Measurements from ENCODE around the gene TMEM40.

TMEM40 gene

DNA sequence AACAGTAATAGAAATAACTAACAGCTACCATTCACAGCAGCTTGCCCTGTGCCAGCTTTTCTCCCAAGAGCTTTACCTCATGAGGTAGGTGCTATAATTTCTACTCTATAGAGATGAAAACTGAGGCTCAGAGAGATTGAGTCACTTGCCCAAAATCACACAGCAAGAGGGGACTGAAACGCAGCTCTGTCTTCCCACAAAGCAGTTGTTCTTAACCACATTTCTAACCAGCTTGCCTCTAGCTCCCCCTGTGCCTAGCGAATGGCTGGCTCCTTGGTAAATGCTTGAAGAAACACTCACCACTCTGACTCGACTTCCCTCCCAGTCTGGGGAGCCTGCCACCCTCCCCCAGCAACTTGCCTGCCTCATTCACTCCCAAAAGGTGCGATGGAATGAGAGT, 15.6 kb upstream of the TMEM40 start:
- Histone ChIP-seq H3K4me3 (ENCODE audit: low read depth, low read length) (no peak overlapping the region), H3K27ac (ENCODE audit: extremely low read depth, low read depth, low read length) (no peak overlapping the region), H3K36me3 (ENCODE audit: control insufficient read depth in 2 of 2, insufficient read depth in 1 of 2, low read length in 2 of 2) (no peaks in the 10 kb centered on the region), H3K4me1 (ENCODE audit: control insufficient read depth, insufficient read depth, low read length) (no peaks in the 10 kb centered on the region), H3K9me3 (ENCODE audit: control insufficient read depth, insufficient read depth, low read depth, low read length) (no peaks in the 10 kb centered on the region)
- ChIA-PET CTCF (interaction anchor here (0.5 kb wide), 1 partner anchor 1439 kb away, joined by 3 read pairs; no protein-coding TSS in a partner anchor), POLR2A (interaction anchor here (0.8 kb wide), 1 partner anchor 22 kb away, joined by 3 read pairs; the partner anchor contains the start of gene CAND2)
- TF ChIP-seq ZNF501 (tag by site-specific recombination; IDR thresholded peaks at IDR 0.05), result no peak
- no peak for TF ChIP-seq ZNF658 (tag by site-specific recombination; IDR thresholded peaks at IDR 0.05)

DNA sequence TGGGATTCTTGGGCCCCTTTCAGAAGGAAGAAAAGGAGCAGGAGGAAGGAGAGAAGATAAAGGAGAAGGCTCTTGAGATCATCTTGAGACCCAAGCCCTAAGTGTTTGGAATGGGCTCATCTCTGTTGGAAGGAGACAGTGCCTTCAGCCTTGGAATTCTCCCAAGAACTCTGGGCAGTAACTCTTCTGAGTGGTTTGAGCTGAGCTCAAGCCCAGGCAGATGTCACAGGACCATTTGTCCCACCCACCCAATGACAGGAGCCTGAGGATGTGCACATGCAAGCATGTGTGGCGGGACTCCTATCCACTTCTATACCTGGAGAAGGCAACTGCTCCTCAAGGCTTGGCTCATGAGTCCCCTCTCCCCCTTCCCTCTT, 14.6 kb upstream of the TMEM40 start:
- Histone ChIP-seq H3K4me3 (ENCODE audit: low read depth, low read length) (no peak overlapping the region), H3K9me3 (ENCODE audit: control insufficient read depth, insufficient read depth, low read depth, low read length) (no peaks in the 10 kb centered on the region), H3K36me3 (ENCODE audit: control insufficient read depth in 2 of 2, insufficient read depth in 1 of 2, low read length in 2 of 2) (no peaks in the 10 kb centered on the region), H3K4me1 (ENCODE audit: control insufficient read depth, insufficient read depth, low read length) (no peaks in the 10 kb centered on the region), H3K27ac (ENCODE audit: extremely low read depth, low read depth, low read length) (no peak overlapping the region)
- TF ChIP-seq MEIS1 (CRISPR knock-in tag; IDR thresholded peaks at IDR 0.05; ENCODE audit: borderline replicate concordance), result no peak
- TF ChIP-seq, protein P1, sequence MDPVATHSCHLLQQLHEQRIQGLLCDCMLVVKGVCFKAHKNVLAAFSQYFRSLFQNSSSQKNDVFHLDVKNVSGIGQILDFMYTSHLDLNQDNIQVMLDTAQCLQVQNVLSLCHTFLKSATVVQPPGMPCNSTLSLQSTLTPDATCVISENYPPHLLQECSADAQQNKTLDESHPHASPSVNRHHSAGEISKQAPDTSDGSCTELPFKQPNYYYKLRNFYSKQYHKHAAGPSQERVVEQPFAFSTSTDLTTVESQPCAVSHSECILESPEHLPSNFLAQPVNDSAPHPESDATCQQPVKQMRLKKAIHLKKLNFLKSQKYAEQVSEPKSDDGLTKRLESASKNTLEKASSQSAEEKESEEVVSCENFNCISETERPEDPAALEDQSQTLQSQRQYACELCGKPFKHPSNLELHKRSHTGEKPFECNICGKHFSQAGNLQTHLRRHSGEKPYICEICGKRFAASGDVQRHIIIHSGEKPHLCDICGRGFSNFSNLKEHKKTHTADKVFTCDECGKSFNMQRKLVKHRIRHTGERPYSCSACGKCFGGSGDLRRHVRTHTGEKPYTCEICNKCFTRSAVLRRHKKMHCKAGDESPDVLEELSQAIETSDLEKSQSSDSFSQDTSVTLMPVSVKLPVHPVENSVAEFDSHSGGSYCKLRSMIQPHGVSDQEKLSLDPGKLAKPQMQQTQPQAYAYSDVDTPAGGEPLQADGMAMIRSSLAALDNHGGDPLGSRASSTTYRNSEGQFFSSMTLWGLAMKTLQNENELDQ (tag by site-specific recombination; IDR thresholded peaks at IDR 0.05; ENCODE audit: low read depth), result no peak
- no peak for TF ChIP-seq TCF7L2 (IDR thresholded peaks at IDR 0.05; ENCODE audit: borderline replicate concordance, low read depth, low read length)
- no peak for TF ChIP-seq ZNF292 (tag by site-specific recombination; IDR thresholded peaks at IDR 0.05; ENCODE audit: borderline replicate concordance, low read depth)
- TF ChIP-seq ZNF280D (tag by site-specific recombination; IDR thresholded peaks at IDR 0.05), result no peak
- no peak for TF ChIP-seq KLF9 (tag by site-specific recombination; IDR thresholded peaks at IDR 0.05; ENCODE audit: low read depth)
- no peak for TF ChIP-seq MYNN (tag by site-specific recombination; IDR thresholded peaks at IDR 0.05; ENCODE audit: borderline replicate concordance)
- no peak for TF ChIP-seq ZIC2 (tag by site-specific recombination; IDR thresholded peaks at IDR 0.05)
- TF ChIP-seq GLI4 (tag by site-specific recombination; IDR thresholded peaks at IDR 0.05), result no peak
- no peak for TF ChIP-seq ZFP37 (tag by site-specific recombination; IDR thresholded peaks at IDR 0.05)
- TF ChIP-seq ZNF600 (tag by site-specific recombination; IDR thresholded peaks at IDR 0.05), result no peak
- no peak for TF ChIP-seq ZNF549 (tag by site-specific recombination; IDR thresholded peaks at IDR 0.05)
- no peak for TF ChIP-seq ZNF202 (tag by site-specific recombination; IDR thresholded peaks at IDR 0.05; ENCODE audit: borderline replicate concordance)
- no peak for TF ChIP-seq OVOL3 (tag by site-specific recombination; IDR thresholded peaks at IDR 0.05)
- ChIA-PET CTCF (interaction anchor here (1.1 kb wide), 1 partner anchor 14 kb away, joined by 3 read pairs; no protein-coding TSS in a partner anchor), POLR2A (no interaction called here)

- TF ChIP-seq ZNF366 (tag by site-specific recombination; conservative IDR thresholded peaks at IDR 0.05), result peak; percentile 80
- TF ChIP-seq BCL11B (tag by site-specific recombination; IDR thresholded peaks at IDR 0.05; ENCODE audit: low read depth), result no peak
- peak; percentile 80 for TF ChIP-seq ZNF398 (tag by site-specific recombination; IDR thresholded peaks at IDR 0.05)
- Histone ChIP-seq H3K36me3 (ENCODE audit: control insufficient read depth in 2 of 2, insufficient read depth in 1 of 2, low read length in 2 of 2) (no peaks in the 10 kb centered on the region), H3K9me3 (ENCODE audit: control insufficient read depth, insufficient read depth, low read depth, low read length) (no peaks in the 10 kb centered on the region), H3K27ac (ENCODE audit: extremely low read depth, low read depth, low read length) (no peak overlapping the region), H3K4me3 (ENCODE audit: low read depth, low read length) (no peak overlapping the region), H3K4me1 (ENCODE audit: control insufficient read depth, insufficient read depth, low read length) (no peaks in the 10 kb centered on the region)
- CTCF ChIA-PET, result interaction anchor here (0.6 to 1.1 kb wide), 2 partner anchors 14 to 33 kb away, joined by 3 to 5 read pairs; no protein-coding TSS in a partner anchor
- POLR2A ChIA-PET, result no interaction called here
Measured at GRCh38 chr3:12773030-12773709, 14.1 kb upstream of the TMEM40 start.

All from HEK293 (cell line).